ENCODE results near the gene PRDX3.

The PRDX3 gene

GRCh38 chr10:119131512-119132240, 46.9 kb downstream of the PRDX3 start:
- in situ Hi-C loops (cut with MboI; ENCODE audit: low sequenced_read_pairs) = no loop called here

GRCh38 chr10:119129721-119130120, 48.9 kb downstream of the PRDX3 start:
- in situ Hi-C loops (cut with MboI; ENCODE audit: low sequenced_read_pairs) = no loop called here

GRCh38 chr10:119125942-119126341, 52.7 kb downstream of the PRDX3 start:
- in situ Hi-C loops (cut with MboI; ENCODE audit: low sequenced_read_pairs) = no loop called here

- in situ Hi-C loops (cut with MboI; ENCODE audit: low sequenced_read_pairs) = no loop called here
Observed at GRCh38 chr10:119120875-119121274, 57.7 kb downstream of the PRDX3 start.

- in situ Hi-C loops (cut with MboI; ENCODE audit: low sequenced_read_pairs) = no loop called here
Observed at GRCh38 chr10:119120413-119120867, 58.2 kb downstream of the PRDX3 start.

- in situ Hi-C loops (cut with MboI; ENCODE audit: low sequenced_read_pairs) = no loop called here
Observed at GRCh38 chr10:119119400-119119799, 59.2 kb downstream of the PRDX3 start.

- in situ Hi-C loops (cut with MboI; ENCODE audit: low sequenced_read_pairs) = no loop called here
Observed at GRCh38 chr10:119118231-119118630, 60.4 kb downstream of the PRDX3 start.
